ENCODE results near the gene TRO. TPM values are rescaled to one million over a fixed set of nuclear protein-coding genes. Genes with fewer than 3 reads are reported as not detected.

TRO gene
- polyA plus RNA-seq, 1 donor from 2014 or later, result 361 TPM

DNA sequence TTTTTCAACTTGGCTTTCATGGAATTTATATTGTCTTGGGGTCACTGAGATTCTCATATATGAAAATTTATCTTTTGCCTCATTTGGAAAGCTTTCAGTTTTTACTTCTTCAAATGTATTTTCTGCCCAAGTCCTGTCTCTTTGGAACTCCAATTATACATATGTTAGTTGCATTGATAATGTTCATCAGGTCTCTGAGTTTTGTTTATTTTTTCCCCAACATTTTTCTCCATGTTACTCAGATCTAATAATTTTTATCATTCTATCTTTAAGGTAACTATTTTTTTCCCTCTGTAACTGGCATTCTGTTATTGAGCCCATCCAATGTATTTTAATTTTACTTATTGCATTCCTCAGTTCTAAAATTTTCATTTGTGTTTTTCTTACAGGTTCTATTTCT, 10.7 kb upstream of the TRO start:
- no peak overlapping the region for H3K27ac ChIP-seq (ENCODE audit: low read length)
- TF ChIP-seq SMC3 (conservative IDR thresholded peaks at IDR 0.05; ENCODE audit: poor library complexity) (no peak), EP300 (conservative IDR thresholded peaks at IDR 0.05; ENCODE audit: poor library complexity, severe bottlenecking) (no peak), POLR2AphosphoS5 (IDR thresholded peaks at IDR 0.05) (no peak)
- TF ChIP-seq, protein P1, sequence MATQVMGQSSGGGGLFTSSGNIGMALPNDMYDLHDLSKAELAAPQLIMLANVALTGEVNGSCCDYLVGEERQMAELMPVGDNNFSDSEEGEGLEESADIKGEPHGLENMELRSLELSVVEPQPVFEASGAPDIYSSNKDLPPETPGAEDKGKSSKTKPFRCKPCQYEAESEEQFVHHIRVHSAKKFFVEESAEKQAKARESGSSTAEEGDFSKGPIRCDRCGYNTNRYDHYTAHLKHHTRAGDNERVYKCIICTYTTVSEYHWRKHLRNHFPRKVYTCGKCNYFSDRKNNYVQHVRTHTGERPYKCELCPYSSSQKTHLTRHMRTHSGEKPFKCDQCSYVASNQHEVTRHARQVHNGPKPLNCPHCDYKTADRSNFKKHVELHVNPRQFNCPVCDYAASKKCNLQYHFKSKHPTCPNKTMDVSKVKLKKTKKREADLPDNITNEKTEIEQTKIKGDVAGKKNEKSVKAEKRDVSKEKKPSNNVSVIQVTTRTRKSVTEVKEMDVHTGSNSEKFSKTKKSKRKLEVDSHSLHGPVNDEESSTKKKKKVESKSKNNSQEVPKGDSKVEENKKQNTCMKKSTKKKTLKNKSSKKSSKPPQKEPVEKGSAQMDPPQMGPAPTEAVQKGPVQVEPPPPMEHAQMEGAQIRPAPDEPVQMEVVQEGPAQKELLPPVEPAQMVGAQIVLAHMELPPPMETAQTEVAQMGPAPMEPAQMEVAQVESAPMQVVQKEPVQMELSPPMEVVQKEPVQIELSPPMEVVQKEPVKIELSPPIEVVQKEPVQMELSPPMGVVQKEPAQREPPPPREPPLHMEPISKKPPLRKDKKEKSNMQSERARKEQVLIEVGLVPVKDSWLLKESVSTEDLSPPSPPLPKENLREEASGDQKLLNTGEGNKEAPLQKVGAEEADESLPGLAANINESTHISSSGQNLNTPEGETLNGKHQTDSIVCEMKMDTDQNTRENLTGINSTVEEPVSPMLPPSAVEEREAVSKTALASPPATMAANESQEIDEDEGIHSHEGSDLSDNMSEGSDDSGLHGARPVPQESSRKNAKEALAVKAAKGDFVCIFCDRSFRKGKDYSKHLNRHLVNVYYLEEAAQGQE (IDR thresholded peaks at IDR 0.05; ENCODE audit: borderline replicate concordance), result no peak
- TF ChIP-seq, protein P2, sequence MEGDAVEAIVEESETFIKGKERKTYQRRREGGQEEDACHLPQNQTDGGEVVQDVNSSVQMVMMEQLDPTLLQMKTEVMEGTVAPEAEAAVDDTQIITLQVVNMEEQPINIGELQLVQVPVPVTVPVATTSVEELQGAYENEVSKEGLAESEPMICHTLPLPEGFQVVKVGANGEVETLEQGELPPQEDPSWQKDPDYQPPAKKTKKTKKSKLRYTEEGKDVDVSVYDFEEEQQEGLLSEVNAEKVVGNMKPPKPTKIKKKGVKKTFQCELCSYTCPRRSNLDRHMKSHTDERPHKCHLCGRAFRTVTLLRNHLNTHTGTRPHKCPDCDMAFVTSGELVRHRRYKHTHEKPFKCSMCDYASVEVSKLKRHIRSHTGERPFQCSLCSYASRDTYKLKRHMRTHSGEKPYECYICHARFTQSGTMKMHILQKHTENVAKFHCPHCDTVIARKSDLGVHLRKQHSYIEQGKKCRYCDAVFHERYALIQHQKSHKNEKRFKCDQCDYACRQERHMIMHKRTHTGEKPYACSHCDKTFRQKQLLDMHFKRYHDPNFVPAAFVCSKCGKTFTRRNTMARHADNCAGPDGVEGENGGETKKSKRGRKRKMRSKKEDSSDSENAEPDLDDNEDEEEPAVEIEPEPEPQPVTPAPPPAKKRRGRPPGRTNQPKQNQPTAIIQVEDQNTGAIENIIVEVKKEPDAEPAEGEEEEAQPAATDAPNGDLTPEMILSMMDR (IDR thresholded peaks at IDR 0.05; ENCODE audit: poor library complexity, severe bottlenecking), result no peak
- H3K27me3 ChIP-seq (ENCODE audit: insufficient read depth, low read depth, low read length), result no peaks in the 10 kb centered on the region
- H3K4me2 ChIP-seq (ENCODE audit: low read length), result no peak overlapping the region
- H3K9ac ChIP-seq (ENCODE audit: low read length), result no peak overlapping the region
- no peak overlapping the region for H2AFZ ChIP-seq (ENCODE audit: low read depth, low read length)
- no peaks in the 10 kb centered on the region for H3K79me2 ChIP-seq (replicated peaks; ENCODE audit: insufficient read depth, low read length)
- H3K9me3 ChIP-seq (ENCODE audit: low read length), result no peaks in the 10 kb centered on the region
- H3K9me2 ChIP-seq (ENCODE audit: insufficient read depth, low read length), result no peaks in the 10 kb centered on the region
- no peaks in the 10 kb centered on the region for H4K20me1 ChIP-seq (ENCODE audit: insufficient read depth)
- no peaks in the 10 kb centered on the region for H3K36me3 ChIP-seq (ENCODE audit: insufficient read depth, low read length)
- H3K4me3 ChIP-seq (ENCODE audit: low read length), result no peak overlapping the region
- no peaks in the 10 kb centered on the region for H3F3A ChIP-seq (ENCODE audit: insufficient read depth, low read length, poor library complexity, severe bottlenecking)

DNA sequence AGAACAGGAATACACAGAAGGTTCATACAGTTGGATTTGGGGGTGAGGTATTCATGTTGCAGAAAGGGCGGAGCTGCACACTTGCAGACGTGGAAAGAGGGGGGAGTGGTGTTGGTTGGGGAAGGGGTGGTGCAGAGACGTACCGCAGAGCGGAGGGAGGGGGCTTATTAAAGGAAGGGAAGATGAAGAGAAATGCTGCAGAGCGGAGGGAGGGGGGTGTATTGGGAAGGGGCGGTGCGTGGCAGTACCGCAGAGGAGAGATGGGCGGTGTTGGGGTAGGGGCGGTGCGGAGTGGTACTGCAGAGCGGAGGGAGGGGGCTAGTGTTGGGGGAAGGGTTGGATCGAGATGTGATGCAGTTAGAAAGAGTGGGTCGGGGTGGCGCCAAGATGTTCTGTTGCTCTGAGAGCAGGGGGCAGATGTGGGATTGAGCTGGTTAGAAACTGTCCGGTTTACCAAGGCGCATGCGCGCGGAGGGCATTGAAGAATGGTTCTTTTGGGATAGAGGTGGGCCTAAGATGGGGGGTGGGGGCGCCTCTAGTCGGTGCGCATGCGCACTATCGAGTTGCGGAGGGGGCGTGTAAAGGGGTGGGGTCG, 900 bp downstream of the TRO start:
- Histone ChIP-seq H3K27ac (ENCODE audit: low read length) (peak overlapping the region; percentile 93), H3K9ac (ENCODE audit: low read length) (peak overlapping the region; percentile 95)

More for the DNA sequence above, 900 bp downstream of the TRO start:
- Histone ChIP-seq H3K27me3 (ENCODE audit: insufficient read depth, low read depth, low read length) (no peaks in the 10 kb centered on the region), H3K4me2 (ENCODE audit: low read length) (no peak overlapping the region), H2AFZ (ENCODE audit: low read depth, low read length) (peak overlapping the region; percentile 69), H3K79me2 (replicated peaks; ENCODE audit: insufficient read depth, low read length) (peaks cover 5% of the 10 kb centered on the region), H3K4me3 (ENCODE audit: low read length) (peak overlapping the region; percentile 88), H3K36me3 (ENCODE audit: insufficient read depth, low read length) (no peaks in the 10 kb centered on the region), H3F3A (ENCODE audit: insufficient read depth, low read length, poor library complexity, severe bottlenecking) (no peaks in the 10 kb centered on the region), H4K20me1 (ENCODE audit: insufficient read depth) (no peaks in the 10 kb centered on the region), H3K9me2 (ENCODE audit: insufficient read depth, low read length) (no peaks in the 10 kb centered on the region), H3K9me3 (ENCODE audit: low read length) (no peaks in the 10 kb centered on the region)
- no peak for TF ChIP-seq POLR2AphosphoS5 (IDR thresholded peaks at IDR 0.05)
- TF ChIP-seq MXI1 (conservative IDR thresholded peaks at IDR 0.05; ENCODE audit: poor library complexity, severe bottlenecking), result no peak
- TF ChIP-seq, protein P2 (IDR thresholded peaks at IDR 0.05; ENCODE audit: poor library complexity, severe bottlenecking), result no peak
- no peak for TF ChIP-seq EP300 (conservative IDR thresholded peaks at IDR 0.05; ENCODE audit: poor library complexity, severe bottlenecking)
- no peak for TF ChIP-seq RAD21 (conservative IDR thresholded peaks at IDR 0.05)
- no peak for TF ChIP-seq TAF1 (IDR thresholded peaks at IDR 0.05; ENCODE audit: low read depth)
- no peak for TF ChIP-seq SMC3 (conservative IDR thresholded peaks at IDR 0.05; ENCODE audit: poor library complexity)
- TF ChIP-seq, protein P1 (IDR thresholded peaks at IDR 0.05; ENCODE audit: borderline replicate concordance), result no peak
- no peak for TF ChIP-seq EZH2 (IDR thresholded peaks at IDR 0.05; ENCODE audit: borderline replicate concordance, insufficient read depth, low read length, poor library complexity, severe bottlenecking)

Data from neural cell (in vitro differentiated cells).